HG03103 (cell line): ENCODE measurements around the gene NAA50.

Experiments used
- ATAC-seq: cut with Tn5 transposase; IDR thresholded peaks from one replicate; pipeline ENCODE4 v1.9.1; 2021; ENCODE audit warnings: low read depth; ENCODE audit not compliant: unreplicated experiment

Gene NAA50

GRCh38 chr3:113745756-113746547, at the start of gene NAA50:
Gene NAA50, minus strand, starts transcription at chr3:113746249. Its CDS starts 300 bp downstream, at chr3:113745949.
- peak; percentile 48 for ATAC-seq

DNA sequence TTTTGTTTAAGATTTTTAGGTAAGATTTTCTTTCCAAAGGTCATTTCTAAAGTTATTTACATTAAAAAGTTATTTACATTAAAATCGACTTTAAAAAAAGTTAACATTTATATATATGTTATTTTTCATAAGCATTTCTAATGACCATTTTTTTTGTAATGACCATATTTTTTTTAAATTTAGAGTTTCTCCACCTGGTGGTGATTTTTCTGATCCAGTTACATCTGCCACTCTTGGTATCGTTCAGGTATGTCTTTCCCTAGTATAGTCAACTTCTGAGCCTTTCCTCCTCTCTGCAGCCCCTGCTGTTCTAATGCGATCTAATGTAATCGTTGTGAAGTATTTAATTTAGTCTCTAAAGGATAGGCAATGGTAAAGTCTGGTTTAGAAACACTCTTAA, 49.6 kb upstream of the NAA50 start:
- ATAC-seq = no peak

DNA sequence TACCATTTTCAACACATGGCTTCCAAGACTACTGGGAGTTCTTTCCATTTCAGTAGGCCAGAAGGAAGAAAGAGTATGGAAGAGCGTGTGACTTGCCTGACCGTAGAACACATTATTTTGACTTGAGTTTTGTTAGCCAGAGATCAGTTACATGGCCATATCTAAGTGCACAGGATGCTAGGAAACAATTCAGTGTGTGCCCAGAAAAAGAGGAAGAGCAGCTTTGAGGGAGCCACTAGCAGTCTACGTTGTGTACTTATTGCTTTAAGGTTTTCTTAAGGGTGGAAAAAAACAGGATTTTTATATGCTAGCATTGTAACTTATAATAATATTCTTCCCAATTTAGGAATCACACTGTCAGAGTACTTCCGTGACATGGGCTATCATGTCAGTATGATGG, 48.5 kb upstream of the NAA50 start:
- no peak for ATAC-seq

DNA sequence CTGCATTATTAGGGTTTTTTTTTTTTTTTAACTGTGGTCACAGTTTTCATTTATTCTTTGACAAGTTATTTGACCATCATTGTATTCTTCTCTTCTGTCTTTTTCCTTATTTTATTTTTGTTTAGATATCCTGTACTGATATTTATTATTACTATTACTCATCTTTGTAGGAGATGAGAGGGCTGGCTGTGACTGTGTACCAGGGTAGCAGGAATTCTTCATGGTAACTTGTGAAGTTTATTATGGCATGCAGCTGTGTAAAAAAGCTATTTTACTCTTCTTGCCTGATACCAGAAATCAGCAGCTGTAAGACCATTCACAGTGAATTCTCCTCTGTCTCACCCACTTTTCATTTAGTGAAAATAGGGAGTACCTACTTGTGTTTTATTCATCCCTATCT, 45.3 kb upstream of the NAA50 start:
- ATAC-seq = no peak

DNA sequence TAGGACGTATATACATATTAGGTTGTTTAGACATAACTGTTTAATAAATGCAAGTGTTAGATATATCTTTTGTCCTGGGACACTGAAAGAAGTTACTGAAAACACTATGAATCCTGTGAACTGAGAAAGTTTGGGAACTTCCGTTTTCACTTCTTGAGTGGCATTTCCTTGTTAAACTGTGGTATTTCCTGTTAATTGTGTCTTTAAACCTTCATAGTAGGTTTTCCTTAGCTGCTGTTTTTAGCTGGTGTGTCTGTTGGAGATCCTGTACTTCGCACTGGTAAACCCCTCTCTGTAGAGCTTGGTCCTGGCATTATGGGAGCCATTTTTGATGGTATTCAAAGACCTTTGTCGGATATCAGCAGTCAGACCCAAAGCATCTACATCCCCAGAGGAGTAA, 37.9 kb upstream of the NAA50 start:
- ATAC-seq = no peak

DNA sequence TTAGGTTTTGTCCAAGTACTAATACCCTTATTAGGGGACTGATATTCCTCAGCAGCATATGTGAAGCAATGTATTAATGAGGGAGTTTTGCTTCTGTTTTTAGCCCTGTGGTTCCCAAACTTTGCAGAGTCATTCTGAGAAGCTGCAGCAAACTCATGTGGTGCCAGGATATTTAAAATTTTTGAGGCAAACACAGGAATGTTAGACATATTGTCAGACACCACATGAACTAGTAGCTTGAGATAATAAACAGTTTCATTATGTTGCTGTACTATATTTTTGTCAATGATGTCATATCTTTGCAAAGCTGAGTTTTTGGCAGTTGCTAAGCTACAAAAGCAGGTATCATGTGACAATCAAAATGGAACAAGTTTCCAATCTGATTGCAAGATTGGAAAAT, 37.4 kb upstream of the NAA50 start:
- ATAC-seq = no peak

DNA sequence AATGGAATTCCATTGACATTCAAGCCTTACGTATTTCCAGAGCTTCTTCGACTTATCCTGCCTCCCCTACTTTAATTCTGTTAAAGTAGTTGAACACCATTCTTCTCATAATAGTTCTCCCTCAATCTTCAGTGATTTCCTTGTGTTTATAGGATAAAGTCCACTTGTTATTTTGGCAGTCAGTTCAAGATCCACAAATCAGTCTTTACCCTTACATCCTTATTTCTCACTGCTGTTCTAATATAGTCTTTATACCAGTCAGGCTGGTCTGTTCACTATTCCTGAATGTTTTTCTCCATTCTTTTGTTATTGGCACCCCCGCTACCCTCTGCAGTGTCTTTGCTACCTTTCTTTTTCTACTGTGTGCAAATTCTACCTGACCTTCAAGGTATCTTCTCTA, 30.5 kb upstream of the NAA50 start:
- ATAC-seq = no peak

DNA sequence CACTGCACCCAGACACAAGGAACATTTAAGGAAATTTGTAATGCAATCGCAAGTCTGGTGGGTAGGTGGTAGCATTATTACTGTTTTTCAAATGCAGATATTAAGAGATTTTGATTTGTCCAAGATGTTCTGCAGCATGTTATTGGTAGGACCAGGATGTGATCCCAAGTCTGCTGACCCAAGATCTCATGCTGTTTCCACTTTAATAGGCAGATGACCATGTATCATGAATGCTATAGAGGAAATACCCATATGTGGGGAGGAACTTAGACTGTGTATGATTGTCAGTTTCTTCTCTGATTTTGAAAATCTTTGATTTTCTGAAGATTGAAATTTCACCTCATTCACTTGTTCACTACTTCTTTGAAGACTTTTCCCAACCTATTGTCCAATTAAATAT, 29.5 kb upstream of the NAA50 start:
- ATAC-seq = no peak

DNA sequence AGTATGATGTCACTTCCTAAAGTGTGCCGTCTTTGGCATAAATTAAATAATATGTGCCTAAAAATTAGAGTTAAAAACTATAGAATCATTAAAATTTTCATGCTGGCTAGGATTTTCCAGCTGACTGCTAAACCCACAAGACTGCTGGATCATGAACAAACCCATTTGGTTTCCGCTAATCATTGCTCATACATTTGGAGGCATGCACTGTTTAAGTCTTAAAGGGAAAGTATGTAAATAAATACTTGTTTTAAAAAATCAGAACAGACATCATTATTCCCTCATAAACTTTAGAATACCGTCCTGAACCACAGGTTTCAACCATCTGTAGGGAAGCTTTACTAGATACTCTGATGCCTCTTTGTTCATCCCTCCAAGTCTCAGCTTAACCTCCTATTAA, 27.3 kb upstream of the NAA50 start:
- no peak for ATAC-seq

GRCh38 chr3:113771993-113772392, 25.9 kb upstream of the NAA50 start:
- no peak for ATAC-seq

DNA sequence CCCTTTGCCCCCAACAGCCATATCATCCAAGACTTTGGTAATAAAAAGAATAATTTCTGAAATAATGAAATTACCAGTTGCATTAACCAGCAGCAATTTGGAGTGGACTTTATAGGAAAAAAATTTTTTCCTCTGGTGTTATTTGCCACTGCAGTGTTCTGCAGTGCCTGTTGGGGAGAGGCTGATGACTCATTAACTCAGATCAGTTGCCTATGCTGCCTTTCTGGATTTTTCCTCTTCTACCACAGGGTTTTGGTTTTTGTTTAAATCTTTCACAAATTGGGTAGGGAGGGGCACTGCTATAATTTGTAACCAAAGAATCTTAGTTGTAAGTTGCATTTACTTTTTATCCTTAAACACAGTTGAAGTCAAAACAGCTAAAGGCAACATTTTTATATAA, 23.5 kb upstream of the NAA50 start:
- no peak for ATAC-seq

GRCh38 chr3:113764698-113765097, 18.6 kb upstream of the NAA50 start:
- no peak for ATAC-seq

GRCh38 chr3:113758389-113759024, 12.5 kb upstream of the NAA50 start:
- no peak for ATAC-seq

GRCh38 chr3:113754494-113755159, 8.6 kb upstream of the NAA50 start:
- no peak for ATAC-seq

- ATAC-seq = no peak
Observed at GRCh38 chr3:113753376-113753985, 7.4 kb upstream of the NAA50 start.

- no peak for ATAC-seq
Observed at GRCh38 chr3:113751141-113751540, 5.1 kb upstream of the NAA50 start.

DNA sequence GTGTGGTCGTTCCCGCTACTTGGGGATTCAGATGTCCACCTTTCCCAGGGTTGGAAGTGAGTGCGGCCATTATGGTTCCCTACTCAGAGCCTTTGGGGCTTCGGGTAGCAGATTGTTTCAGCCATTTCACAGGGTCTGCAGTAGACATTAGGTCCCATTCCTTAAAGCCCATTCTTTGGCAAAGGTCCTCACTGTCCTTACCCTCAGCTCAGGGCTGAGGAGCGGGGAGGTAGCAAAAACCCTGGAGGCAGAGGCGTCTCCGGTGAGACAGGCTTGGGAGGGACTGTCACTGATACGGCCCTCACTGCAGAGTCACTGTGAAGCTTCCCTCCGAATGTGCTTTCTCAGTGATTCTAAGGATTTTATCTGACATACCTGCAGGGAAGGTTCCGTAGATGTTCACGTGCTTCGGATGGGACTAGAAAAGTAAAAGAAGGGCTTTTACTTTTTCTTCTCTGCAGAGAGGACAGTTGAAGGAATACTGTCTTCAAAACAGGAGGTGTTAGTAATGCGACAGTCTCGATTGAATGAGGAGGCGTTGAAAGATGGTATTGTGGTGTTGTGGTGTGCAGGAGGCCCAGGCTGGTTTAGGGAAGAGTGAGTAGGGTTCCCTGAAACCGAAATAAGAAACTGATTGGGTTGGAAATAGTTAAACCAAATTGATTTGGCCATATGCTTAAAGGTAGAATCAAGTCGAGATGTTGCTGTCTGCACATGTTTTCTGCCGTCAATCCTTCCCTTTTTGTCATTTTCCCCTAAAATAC, 1.4 kb upstream of the NAA50 start:
- ATAC-seq = no peak

DNA sequence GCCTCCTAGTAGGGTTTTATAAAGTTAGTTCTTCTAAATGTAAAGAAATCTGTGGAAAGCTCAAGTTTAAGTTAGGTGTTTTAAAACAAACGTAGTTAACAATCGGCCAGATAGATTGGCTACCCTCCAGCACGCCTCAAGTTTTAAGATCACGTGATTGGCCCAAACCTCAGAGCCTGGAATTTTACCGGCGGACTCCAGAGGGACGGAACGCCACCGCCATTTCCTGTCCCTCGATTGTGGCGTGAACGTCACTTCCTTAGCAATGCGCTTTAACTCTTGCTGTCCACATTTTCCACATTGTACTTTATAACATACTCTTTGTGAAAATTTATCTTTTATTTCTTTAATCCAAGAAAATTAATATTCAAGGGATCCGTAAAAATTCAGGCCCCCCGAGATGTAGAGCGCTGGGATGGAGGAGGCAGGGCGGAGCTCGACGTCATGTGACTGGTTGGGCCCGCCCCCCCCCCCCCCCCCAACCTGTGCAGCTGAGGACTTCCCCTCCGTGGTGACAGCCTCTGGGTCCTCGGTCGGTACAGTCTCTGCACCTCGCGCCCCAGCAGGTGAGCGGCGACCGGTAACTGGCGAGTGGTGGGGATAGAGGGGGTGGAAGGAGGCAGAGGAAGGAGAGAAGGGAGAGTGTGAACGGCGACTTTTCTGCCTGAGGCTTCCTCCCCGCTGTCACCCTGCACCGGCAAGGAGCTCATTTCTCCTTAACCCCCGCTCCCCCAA, 666 bp upstream of the NAA50 start, which contains the start of gene ATP6V1A:
ATP6V1A (plus strand) TSS at position 488 of the 735 bp plus-strand sequence. CDS start 31,719 bp downstream, outside the sequence.
- ATAC-seq = peak; percentile 33

DNA sequence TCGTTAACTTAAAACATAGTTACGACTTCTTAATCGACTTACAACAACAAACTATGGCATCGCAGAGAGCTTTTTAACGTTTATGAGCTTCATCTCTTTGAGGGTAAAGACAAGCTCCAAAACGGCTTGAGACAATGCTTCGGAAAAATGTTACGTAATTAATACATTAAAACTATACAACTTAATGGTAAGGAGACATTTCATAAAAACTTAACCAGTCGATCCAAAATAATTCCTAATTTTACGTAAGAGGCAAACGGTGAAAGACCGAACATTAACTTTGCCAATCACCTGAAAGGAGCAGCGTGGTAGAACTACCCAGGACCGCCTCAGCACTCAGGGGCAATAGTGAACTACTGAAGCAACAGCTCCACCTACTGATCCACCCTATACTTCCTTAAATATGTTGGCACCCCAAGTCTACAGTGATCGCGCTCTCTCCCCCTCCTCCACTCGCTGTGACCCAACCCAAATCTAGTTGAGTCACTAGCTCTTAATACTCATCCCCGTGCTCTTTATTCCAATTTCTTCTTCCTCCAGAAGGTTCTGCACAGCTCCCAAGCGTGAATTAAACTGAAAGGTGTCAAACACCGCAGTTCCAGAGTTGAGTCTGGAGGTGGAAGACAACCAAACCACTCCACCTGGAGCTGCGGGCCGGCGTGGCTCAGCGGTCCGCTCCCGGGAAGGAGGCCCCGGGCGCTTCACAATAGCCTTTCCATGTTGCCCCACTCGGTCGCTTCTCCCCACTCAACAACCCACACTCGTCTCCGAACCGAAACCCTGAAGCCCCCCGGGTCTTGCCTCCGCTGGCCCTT, 901 bp downstream of the NAA50 start:
- ATAC-seq = peak; percentile 41
